HCT116 (cell line): Measurements from ENCODE around the gene SPRED3. TPM values are rescaled to one million over a fixed set of nuclear protein-coding genes. Genes with fewer than 3 reads are reported as not detected.
"Not testable (repeated sequence)": the region's sequence is repeated elsewhere in the genome, so short reads cannot be mapped to it uniquely, and the experiment has no call there.

ENCODE experiments used
- ATAC-seq: fragments of 200-7000 bp; cut with Tn5 transposase; 2 replicates; pipeline ENCODE4 v1.9.1; 2020; ENCODE audit warnings: mild to moderate bottlenecking, moderate library complexity
- BruUV-seq: library from RNA; stranded (reverse); fragments of 400-500 nt; replicated peaks from 2 replicates; lab custom pipeline; 2021; lab: Mats Ljungman, UMichigan
- CTCF ChIA-PET: fragments of 300-600 bp; sonication (Branson Sonifier 250); formaldehyde crosslinking; loops from one replicate; lab custom pipeline; 2021; ENCODE audit warnings: antibody characterized with exemption; lab: Charles Lee
- POLR2A ChIA-PET: fragments of 300-600, 350-600 bp; sonication (Branson Sonifier 250); formaldehyde crosslinking; loops from one replicate; lab custom pipeline; 2021; ENCODE audit warnings: antibody characterized with exemption; lab: Charles Lee
- RAD21 ChIA-PET, 2 experiments: fragments of 300-600 bp; sonication (Branson Sonifier 250); formaldehyde crosslinking; loops; one replicate each; lab custom pipeline; 2023; ENCODE audit warnings: low total read pairs in 2 of 2; ENCODE audit not compliant: uncharacterized antibody in 2 of 2, unreplicated experiment in 2 of 2, low non-redundant PET in 1 of 2; lab: Charles Lee
- DNase-seq: peaks from one replicate; pipeline ENCODE4 v3.0.0-alpha.2; 2010; ENCODE audit warnings: low read depth, low spot score
- H2AFZ ChIP-seq: fragments of 200-600 bp; shearing (Covaris generic), sonication (generic); 2 replicates; pipeline ENCODE4 v1.6.1; 2017; ENCODE audit warnings: low read depth, mixed run types, mixed read lengths, antibody characterized with exemption, low read length; ENCODE audit not compliant: poor library complexity, severe bottlenecking
- H3K27ac ChIP-seq: 2 replicates; pipeline ENCODE4 v1.5.1; 2012; ENCODE audit warnings: low read depth, low read length
- H3K27me3 ChIP-seq: fragments of 200-600 bp; sonication (generic); 2 replicates; pipeline ENCODE4 v1.6.1; 2016; ENCODE audit warnings: mixed run types, low read length, mixed read lengths; ENCODE audit not compliant: insufficient read depth
- H3K36me3 ChIP-seq, 2 experiments: fragments of 200-500 bp in 1 of 2; fragments of 200-600 bp in 1 of 2; sonication (Bioruptor generic) in 1 of 2; sonication (generic) in 1 of 2; 2 replicates each; pipeline versions ENCODE4 v1.5.1 to v1.6.1; 2014 to 2016; ENCODE audit warnings: low read length in 2 of 2, inconsistent platforms in 1 of 2, mixed read lengths in 1 of 2, mixed run types in 1 of 2; ENCODE audit not compliant: insufficient read depth in 2 of 2, control insufficient read depth in 1 of 2
- H3K4me1 ChIP-seq, 2 experiments: fragments of 200-600 bp in 1 of 2; sonication (generic) in 1 of 2; 2 replicates each; pipeline versions ENCODE4 v1.5.1 to v1.6.1; 2012 to 2017; ENCODE audit warnings: low read length in 2 of 2, inconsistent platforms in 1 of 2, mild to moderate bottlenecking in 1 of 2, mixed read lengths in 1 of 2, mixed run types in 1 of 2, moderate library complexity in 1 of 2; ENCODE audit not compliant: insufficient read depth in 2 of 2, control insufficient read depth in 1 of 2
- H3K4me2 ChIP-seq: fragments of 200-600 bp; sonication (generic); 2 replicates; pipeline ENCODE4 v1.6.1; 2017; ENCODE audit warnings: mixed run types, low read length, mixed read lengths
- H3K4me3 ChIP-seq, 2 experiments: fragments of 200-600 bp in 1 of 2; sonication (generic) in 1 of 2; replicated peaks in 1 of 2; 2 replicates each; pipeline ENCODE4 v1.5.1; 2011 to 2016; ENCODE audit warnings: low read length in 2 of 2, control low read depth in 1 of 2, low read depth in 1 of 2, mild to moderate bottlenecking in 1 of 2, mixed read lengths in 1 of 2, mixed run types in 1 of 2
- H3K79me2 ChIP-seq: fragments of 200-600 bp; sonication (generic); 2 replicates; pipeline ENCODE4 v1.6.1; 2017; ENCODE audit warnings: mild to moderate bottlenecking, mixed run types, low read length, moderate library complexity, mixed read lengths; ENCODE audit not compliant: insufficient read depth
- H3K9ac ChIP-seq: fragments of 200-600 bp; sonication (generic); 2 replicates; pipeline ENCODE4 v1.6.1; 2016; ENCODE audit warnings: low read length, mixed read lengths
- H3K9me2 ChIP-seq: fragments of 200-600 bp; sonication (generic), shearing (Covaris generic); 2 replicates; pipeline ENCODE4 v1.6.1; 2017; ENCODE audit warnings: mixed run types, mild to moderate bottlenecking, moderate library complexity; ENCODE audit not compliant: insufficient read depth
- H3K9me3 ChIP-seq, 2 experiments: fragments of 200-500 bp in 1 of 2; fragments of 200-600 bp in 1 of 2; sonication (Bioruptor generic) in 1 of 2; sonication (generic) in 1 of 2; 2 replicates each; pipeline ENCODE4 v1.6.1; 2014 to 2017; ENCODE audit warnings: low read length in 2 of 2, mixed read lengths in 2 of 2, inconsistent platforms in 1 of 2, low read depth in 1 of 2, mild to moderate bottlenecking in 1 of 2, mixed run types in 1 of 2, moderate library complexity in 1 of 2; ENCODE audit not compliant: control insufficient read depth in 1 of 2, insufficient read depth in 1 of 2
- H4K20me1 ChIP-seq: fragments of 200-600 bp; sonication (generic), shearing (Covaris generic); 2 replicates; pipeline ENCODE4 v1.6.1; 2017; ENCODE audit warnings: mixed run types, mild to moderate bottlenecking, moderate library complexity; ENCODE audit not compliant: insufficient read depth
- CBX3 ChIP-seq: IDR thresholded peaks from 2 replicates; pipeline ENCODE4 v1.6.1; 2012; ENCODE audit warnings: low read depth
- EGR1 ChIP-seq: IDR thresholded peaks from 2 replicates; pipeline ENCODE4 v1.6.1; 2012; ENCODE audit warnings: low read depth
- POLR2AphosphoS5 ChIP-seq: IDR thresholded peaks from 2 replicates; pipeline ENCODE4 v1.6.1; 2011; ENCODE audit warnings: mild to moderate bottlenecking, low read depth, low read length, moderate library complexity
- intact Hi-C: fragments of 100-400 bp; cut with micrococcal nuclease; formaldehyde crosslinking; loops from 2 replicates; pipeline ENCODE4 v1.10.0; 2022
- total RNA-seq: library from RNA; stranded (reverse); gene quantifications from one replicate; pipeline ENCODE4 v1.2.1, GENCODE V29; 2021; ENCODE audit not compliant: unreplicated experiment
- TF ChIP-seq, protein P1 (sequence below): IDR thresholded peaks from 2 replicates; pipeline ENCODE4 v1.6.1; 2012

The SPRED3 gene
- total RNA-seq, 1 experiment from 2014 or later: 3.4 TPM

DNA sequence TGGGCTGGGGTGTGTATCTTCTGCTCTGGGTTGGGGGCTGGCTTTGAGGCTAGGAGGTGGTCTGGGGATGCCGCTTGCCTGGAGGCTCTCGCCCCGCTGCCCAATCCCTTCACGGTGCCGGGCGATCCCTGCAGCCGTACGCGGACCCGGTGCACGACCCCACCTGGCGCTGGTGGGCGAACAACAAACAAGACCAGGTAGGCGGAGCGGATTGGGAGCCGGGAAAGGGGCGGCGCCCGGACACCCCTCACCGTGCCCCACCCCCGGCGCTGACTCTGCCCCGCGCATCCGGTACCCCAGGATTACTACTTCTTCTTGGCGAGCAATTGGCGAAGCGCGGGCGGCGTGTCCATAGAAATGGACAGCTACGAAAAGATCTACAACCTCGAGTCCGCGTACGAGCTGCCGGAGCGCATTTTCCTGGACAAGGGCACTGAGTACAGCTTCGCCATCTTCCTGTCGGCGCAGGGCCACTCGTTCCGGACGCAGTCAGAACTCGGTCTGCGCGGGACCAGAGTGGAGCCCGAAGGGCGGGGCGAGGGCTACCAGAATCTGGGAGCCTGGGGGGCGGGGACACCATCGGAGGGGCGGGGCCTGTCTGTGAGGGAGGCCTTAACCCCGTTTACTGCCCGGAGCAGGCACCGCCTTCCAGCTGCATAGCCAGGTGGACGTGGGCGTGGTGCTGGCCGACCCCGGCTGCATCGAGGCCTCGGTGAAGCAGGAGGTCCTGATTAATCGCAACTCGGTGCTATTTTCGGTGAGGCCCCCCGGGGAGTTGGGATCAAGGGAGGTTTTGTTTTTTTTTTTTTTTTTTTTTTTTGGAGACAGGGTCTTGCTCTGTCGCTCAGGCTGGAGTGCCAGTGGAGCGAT is 26.2 kb upstream of the SPRED3 start:
- peak; percentile 58 for DNase-seq
- CTCF ChIA-PET: interaction anchor here (1.0 kb wide), 1 partner anchor 26 kb away, joined by 3 read pairs; the partner anchor contains the start of gene GGN
- POLR2A ChIA-PET: interaction anchor here (1.7 to 2.3 kb wide), 2 partner anchors 12 to 25 kb away, joined by 7 to 12 read pairs; partner anchors contain the start of genes GGN and PSMD8
- H2AFZ ChIP-seq: peak overlapping the region; percentile 92
- RAD21 ChIA-PET: no interaction called here
- H3K9ac ChIP-seq: peak overlapping the region; percentile 46
- no peaks in the 10 kb centered on the region for H3K9me2 ChIP-seq
- peak overlapping the region; percentile 74 for H3K27ac ChIP-seq
- peak; percentile 80 for ATAC-seq
- H4K20me1 ChIP-seq: no peaks in the 10 kb centered on the region
- TF ChIP-seq, protein P1, sequence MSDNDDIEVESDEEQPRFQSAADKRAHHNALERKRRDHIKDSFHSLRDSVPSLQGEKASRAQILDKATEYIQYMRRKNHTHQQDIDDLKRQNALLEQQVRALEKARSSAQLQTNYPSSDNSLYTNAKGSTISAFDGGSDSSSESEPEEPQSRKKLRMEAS: peak; percentile 6; the same call in 1 of the 2 replicates
- TF ChIP-seq EGR1 (peak; percentile 30; the same call in 1 of the 2 replicates), CBX3 (no peak), POLR2AphosphoS5 (peak; percentile 41; the same call in 1 of the 2 replicates)
- no peaks in the 10 kb centered on the region for H3K36me3 ChIP-seq
- peak overlapping the region; percentile 55 to 68 for H3K4me3 ChIP-seq
- H3K9me3 ChIP-seq: no peaks in the 10 kb centered on the region
- peak overlapping the region; percentile 99 for H3K4me2 ChIP-seq
- no TSS peak for BruUV-seq
- intact Hi-C loops: no loop called here
- H3K27me3 ChIP-seq: peaks cover 11% of the 10 kb centered on the region; the same call in 1 of the 2 replicates
- no peaks in the 10 kb centered on the region for H3K79me2 ChIP-seq
- peaks cover 8 to 20% of the 10 kb centered on the region in 2 experiments; a peak in 3 of 4 replicates for H3K4me1 ChIP-seq

DNA sequence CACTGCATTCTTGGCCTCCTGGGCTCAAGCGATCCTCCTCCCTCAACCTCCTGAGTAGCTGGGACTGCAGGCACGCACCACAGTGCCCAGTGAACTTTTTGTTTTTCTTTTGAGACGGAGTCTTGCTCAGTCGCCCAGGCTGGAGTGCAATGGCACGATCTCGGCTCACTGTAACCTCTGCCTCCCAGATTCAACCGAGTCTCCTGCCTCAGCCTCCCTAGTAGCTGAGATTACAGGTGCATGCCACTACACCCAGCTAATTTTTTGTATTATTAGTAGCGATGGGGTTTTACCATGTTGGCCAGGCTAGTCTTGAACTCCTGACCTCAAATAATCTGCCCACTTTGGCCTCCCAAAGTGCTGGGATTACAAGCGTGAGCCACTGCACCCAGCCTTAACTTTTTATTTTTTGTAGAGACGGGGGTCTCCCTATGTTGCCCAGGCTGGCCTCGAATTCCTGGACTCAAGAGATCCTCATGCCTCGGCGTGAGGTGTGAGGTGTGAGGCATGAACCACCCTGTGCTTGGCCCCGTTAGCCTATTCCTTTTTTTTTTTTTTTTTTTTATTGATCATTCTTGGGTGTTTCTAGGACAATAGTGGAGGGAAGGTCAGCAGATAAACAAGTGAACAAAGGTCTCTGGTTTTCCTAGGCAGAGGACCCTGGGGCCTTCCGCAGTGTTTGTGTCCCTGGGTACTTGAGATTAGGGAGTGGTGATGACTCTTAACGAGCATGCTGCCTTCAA is 25.4 kb upstream of the SPRED3 start:
- H3K36me3 ChIP-seq, DNase-seq, H4K20me1 ChIP-seq, H3K9ac ChIP-seq, H2AFZ ChIP-seq, BruUV-seq, H3K9me3 ChIP-seq, intact Hi-C loops, H3K79me2 ChIP-seq, CTCF ChIA-PET, H3K9me2 ChIP-seq, ATAC-seq: not testable (repeated sequence)
- Histone ChIP-seq H3K4me2 (peak overlapping the region; percentile 99), H3K27me3 (peaks cover 11% of the 10 kb centered on the region; the same call in 1 of the 2 replicates), H3K4me3 (peak overlapping the region; percentile 55 to 68), H3K4me1 (peaks cover 8 to 20% of the 10 kb centered on the region in 2 experiments; a peak in 3 of 4 replicates), H3K27ac (peak overlapping the region; percentile 74)
- RAD21 ChIA-PET: interaction anchor here in 1 of 2 experiments (0.6 kb wide), 1 partner anchor 36 kb away, joined by 3 read pairs; no protein-coding TSS in a partner anchor
- POLR2A ChIA-PET: interaction anchor here (1.7 to 2.3 kb wide), 2 partner anchors 11 to 24 kb away, joined by 7 to 12 read pairs; partner anchors contain the start of genes GGN and PSMD8
